BLaER1 (cell line): ENCODE results near the gene KLHDC3.

ENCODE experiments used
- H3K27ac ChIP-seq: shearing (Covaris generic); formaldehyde crosslinking; 2 replicates; pipeline ENCODE4 v1.8.1; 2022
- H3K27me3 ChIP-seq: shearing (Covaris generic); formaldehyde crosslinking; 2 replicates; pipeline ENCODE4 v1.8.1; 2022
- H3K36me3 ChIP-seq: shearing (Covaris generic); formaldehyde crosslinking; 2 replicates; pipeline ENCODE4 v1.8.1; 2022
- H3K4me1 ChIP-seq: shearing (Covaris generic); formaldehyde crosslinking; 2 replicates; pipeline ENCODE4 v1.8.1; 2022
- H3K4me2 ChIP-seq: shearing (Covaris generic); formaldehyde crosslinking; 2 replicates; pipeline ENCODE4 v1.8.1; 2022
- H3K4me3 ChIP-seq: shearing (Covaris generic); formaldehyde crosslinking; 2 replicates; pipeline ENCODE4 v1.8.1; 2022
- H3K9ac ChIP-seq: shearing (Covaris generic); formaldehyde crosslinking; 2 replicates; pipeline ENCODE4 v1.8.1; 2022
- H3K9me3 ChIP-seq: shearing (Covaris generic); formaldehyde crosslinking; 2 replicates; pipeline ENCODE4 v1.8.1; 2022
- H4K20me1 ChIP-seq: shearing (Covaris generic); formaldehyde crosslinking; 2 replicates; pipeline ENCODE4 v1.8.1; 2022
- Cebpa-rat ChIP-seq: shearing (Covaris generic); IDR thresholded peaks from 2 replicates; pipeline ENCODE4 v1.8.1; 2022

KLHDC3 gene

DNA sequence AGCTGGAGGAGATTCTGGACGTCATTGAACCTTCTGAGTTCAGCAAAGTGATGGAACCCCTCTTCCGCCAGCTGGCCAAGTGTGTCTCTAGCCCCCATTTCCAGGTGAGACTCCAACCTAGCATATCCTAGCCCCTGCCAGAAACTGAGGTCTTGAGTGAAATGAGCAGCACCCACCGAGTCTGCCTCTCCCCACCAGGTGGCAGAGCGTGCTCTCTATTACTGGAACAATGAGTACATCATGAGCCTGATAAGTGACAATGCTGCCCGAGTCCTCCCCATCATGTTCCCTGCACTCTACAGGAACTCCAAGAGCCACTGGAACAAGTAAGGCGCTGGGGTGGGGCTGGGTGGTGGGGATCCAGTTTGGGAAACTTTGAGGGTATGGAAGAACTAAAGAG lies 4.9 kb upstream of the KLHDC3 start:
- H3K27ac ChIP-seq, result no peak overlapping the region
- H4K20me1 ChIP-seq, result peaks cover 26% of the 10 kb centered on the region
- no peak for TF ChIP-seq Cebpa-rat
- H3K27me3 ChIP-seq, result no peaks in the 10 kb centered on the region
- no peaks in the 10 kb centered on the region for H3K9me3 ChIP-seq
- peaks cover 17% of the 10 kb centered on the region for H3K4me1 ChIP-seq
- H3K36me3 ChIP-seq, result peaks cover 74% of the 10 kb centered on the region
- H3K9ac ChIP-seq, result no peak overlapping the region
- H3K4me2 ChIP-seq, result no peak overlapping the region
- no peak overlapping the region for H3K4me3 ChIP-seq

DNA sequence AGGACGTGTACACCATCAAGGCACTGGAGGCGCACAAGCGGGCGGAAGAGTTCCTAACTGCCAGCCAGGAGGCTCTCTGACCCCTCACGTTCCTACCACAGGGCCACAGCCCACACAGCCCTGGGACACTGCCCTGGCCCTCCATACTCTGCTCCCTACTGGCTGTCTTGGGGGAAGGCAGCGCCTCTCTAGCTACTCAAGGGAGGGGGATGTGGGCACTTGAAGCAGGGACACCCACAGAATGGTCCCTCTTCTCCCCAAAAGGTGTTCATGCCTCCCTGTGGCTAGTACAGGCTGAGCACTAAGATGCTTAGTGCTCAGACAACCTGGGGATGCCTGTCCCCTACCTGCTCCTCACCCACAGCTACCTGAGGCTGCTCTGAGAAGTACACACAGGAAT lies 2.8 kb upstream of the KLHDC3 start:
- no peak for TF ChIP-seq Cebpa-rat

DNA sequence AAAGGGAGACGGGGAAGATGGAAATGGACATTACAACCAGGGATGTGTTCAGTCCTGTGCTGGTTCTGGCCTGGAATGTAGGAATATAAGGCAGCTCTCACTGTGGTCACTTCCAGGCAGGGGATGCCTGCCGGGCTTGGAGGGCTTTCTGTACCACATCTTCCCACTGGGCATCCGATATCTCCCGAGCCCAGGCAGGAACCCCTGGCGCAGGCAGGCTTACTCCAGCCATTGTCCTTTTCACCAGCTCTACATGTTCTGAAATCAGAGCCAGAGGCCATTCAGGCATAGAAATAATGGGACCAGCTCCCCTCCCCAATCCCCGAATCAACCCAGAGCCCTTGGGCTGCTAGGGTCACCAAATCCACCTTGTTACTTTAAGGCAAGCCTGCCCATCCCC lies 1.7 kb upstream of the KLHDC3 start:
- peak overlapping the region; percentile 84 for H3K4me3 ChIP-seq
- peak overlapping the region; percentile 71; the same call in 1 of the 2 replicates for H3K27ac ChIP-seq
- H3K9me3 ChIP-seq, result no peaks in the 10 kb centered on the region
- peak overlapping the region; percentile 97 for H3K4me2 ChIP-seq
- H4K20me1 ChIP-seq, result peaks cover 56% of the 10 kb centered on the region
- no peak for TF ChIP-seq Cebpa-rat
- H3K9ac ChIP-seq, result peak overlapping the region; percentile 85
- peaks cover 45% of the 10 kb centered on the region for H3K4me1 ChIP-seq
- no peaks in the 10 kb centered on the region for H3K27me3 ChIP-seq
- peaks cover 60% of the 10 kb centered on the region for H3K36me3 ChIP-seq

More for the DNA sequence above, 2.8 kb upstream of the KLHDC3 start:
- Histone ChIP-seq H4K20me1 (peaks cover 44% of the 10 kb centered on the region), H3K4me3 (no peak overlapping the region), H3K27ac (no peak overlapping the region), H3K9me3 (no peaks in the 10 kb centered on the region), H3K27me3 (no peaks in the 10 kb centered on the region), H3K4me2 (no peak overlapping the region), H3K4me1 (peaks cover 34% of the 10 kb centered on the region), H3K36me3 (peaks cover 64% of the 10 kb centered on the region), H3K9ac (peak overlapping the region; percentile 34; the same call in 1 of the 2 replicates)

DNA sequence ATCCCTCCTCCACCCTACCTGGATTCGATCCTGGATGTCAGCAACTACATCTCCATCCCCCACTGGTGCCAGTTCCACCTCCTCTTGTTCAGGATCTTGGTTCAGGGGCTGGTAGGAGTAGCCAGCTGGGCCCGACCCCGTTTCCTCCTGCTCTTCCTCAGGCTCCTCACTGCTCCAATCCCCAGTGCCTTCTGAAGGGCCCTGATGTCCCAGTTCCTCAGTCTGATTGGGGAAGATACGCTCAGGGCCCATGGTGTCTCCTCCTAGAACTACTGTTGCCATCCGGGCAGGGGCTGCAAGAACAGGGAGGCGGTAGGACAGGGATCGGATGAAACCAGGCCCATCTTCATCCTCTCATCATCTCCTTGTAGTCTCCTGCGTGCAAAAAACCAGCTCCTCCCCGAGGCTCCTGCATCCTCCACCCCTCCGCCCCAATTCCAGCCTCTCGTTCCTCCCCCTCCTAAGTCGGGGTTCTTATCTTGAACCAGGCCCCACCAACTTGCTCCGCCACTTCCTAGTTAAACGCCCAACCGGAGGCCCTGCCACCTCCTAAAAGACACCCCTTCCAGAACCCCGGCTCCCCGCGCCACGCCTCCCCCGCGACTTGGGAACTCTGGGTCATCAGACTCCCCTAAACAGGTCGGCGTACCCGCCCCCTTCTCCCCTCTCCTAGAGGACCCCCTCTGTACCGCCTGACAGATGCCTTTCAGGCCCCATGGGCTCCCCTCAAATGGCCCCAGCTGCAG lies 779 bp upstream of the KLHDC3 start:
- Histone ChIP-seq H3K9me3 (no peaks in the 10 kb centered on the region), H3K4me1 (peaks cover 51% of the 10 kb centered on the region), H3K9ac (peak overlapping the region; percentile 85), H3K27me3 (no peaks in the 10 kb centered on the region), H3K4me2 (peak overlapping the region; percentile 97), H3K4me3 (peak overlapping the region; percentile 84), H4K20me1 (peaks cover 65% of the 10 kb centered on the region), H3K36me3 (peaks cover 60% of the 10 kb centered on the region), H3K27ac (peak overlapping the region; percentile 71)
- no peak for TF ChIP-seq Cebpa-rat

DNA sequence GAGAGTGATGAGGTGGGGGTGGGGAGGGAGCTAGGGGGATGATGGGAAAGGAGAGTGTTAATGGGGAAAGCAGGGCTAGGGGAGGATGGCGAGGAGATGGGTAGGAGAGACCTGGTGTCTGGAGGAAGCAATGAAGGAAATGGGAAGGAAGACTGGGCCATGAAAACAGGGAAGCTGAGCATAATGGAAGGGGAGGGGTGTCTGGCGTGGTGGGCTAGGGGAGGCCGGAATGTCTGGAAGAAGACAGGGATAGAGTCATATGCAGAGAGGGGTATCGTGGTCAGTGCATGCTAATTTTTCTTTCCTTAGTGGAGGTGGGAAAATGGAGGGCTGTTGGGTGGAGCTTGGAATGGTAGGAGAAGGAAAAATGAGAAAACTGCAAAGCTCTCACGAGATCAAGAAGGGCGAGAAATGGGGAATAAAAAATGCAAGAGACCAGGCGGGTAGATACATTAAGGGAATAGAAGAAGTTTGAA lies 423 bp downstream of the KLHDC3 start:
- Histone ChIP-seq H3K4me3 (peak overlapping the region; percentile 84), H3K9me3 (no peaks in the 10 kb centered on the region), H3K4me2 (peak overlapping the region; percentile 97), H3K4me1 (peaks cover 51% of the 10 kb centered on the region), H3K36me3 (peaks cover 60% of the 10 kb centered on the region), H3K27me3 (no peaks in the 10 kb centered on the region), H3K27ac (peak overlapping the region; percentile 79), H3K9ac (peak overlapping the region; percentile 86), H4K20me1 (peaks cover 66% of the 10 kb centered on the region)
- TF ChIP-seq Cebpa-rat, result no peak

DNA sequence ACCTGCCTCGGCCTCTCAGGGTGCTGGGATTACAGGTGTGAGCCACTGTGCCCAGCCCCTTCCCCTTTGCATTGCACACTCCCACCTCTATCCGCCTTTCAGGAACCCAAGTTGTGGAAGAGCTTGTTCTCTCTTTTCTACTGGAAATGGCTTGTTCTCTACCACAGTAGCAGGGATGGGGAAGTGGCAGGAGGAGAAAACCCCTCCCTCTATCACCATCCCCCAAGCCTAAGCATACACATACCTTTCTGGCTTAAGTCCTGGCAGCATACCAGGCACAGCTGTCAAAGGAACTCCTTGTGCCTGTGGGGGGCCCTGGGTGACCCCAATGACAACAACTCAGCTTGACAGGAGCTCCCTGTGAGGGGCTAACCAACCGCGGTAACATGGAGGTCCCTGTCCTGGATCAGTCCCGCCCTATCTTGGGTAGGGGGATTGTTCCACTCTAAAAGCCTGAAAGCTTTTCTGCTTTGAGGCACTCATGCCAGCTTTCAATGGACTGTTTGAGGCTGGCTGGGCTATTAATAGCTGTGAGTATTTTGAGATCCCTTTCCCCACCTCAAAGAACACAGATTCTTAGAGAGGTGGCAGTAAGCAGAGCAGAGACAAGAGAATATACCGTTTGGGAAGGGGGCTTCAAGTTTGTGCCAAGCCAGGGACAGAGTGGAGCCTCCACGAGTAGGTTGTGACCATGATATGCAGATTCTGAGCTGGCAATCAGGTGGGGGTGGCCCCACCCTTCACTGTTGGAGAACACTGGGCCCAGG lies 2.3 kb downstream of the KLHDC3 start:
- H3K4me1 ChIP-seq, result peaks cover 62% of the 10 kb centered on the region
- peak overlapping the region; percentile 58 for H3K27ac ChIP-seq
- peak overlapping the region; percentile 97 for H3K4me2 ChIP-seq
- peaks cover 61% of the 10 kb centered on the region for H4K20me1 ChIP-seq
- H3K9me3 ChIP-seq, result no peaks in the 10 kb centered on the region
- no peak for TF ChIP-seq Cebpa-rat
- peak overlapping the region; percentile 17 for H3K4me3 ChIP-seq
- H3K27me3 ChIP-seq, result no peaks in the 10 kb centered on the region
- peak overlapping the region; percentile 67 for H3K9ac ChIP-seq
- peaks cover 56% of the 10 kb centered on the region for H3K36me3 ChIP-seq

DNA sequence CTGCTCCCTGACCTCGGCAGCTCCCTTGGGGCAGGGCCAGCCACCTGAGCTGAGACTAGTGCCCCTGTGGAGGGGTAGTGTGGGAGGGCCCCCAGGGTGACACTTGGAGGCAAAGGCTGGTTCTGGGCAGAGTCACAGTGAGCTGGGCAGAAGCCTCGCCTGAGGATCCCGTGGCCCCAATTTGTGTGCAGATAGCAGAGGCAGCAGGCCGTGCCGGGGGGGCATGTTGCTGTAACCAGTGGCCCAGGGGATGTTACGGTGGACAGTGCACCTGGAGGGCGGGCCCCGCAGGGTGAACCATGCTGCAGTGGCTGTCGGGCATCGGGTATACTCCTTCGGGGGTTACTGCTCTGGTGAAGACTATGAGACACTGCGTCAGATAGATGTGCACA lies 2.9 kb downstream of the KLHDC3 start:
- Histone ChIP-seq H3K4me1 (peaks cover 58% of the 10 kb centered on the region), H3K27ac (peak overlapping the region; percentile 58), H3K27me3 (no peaks in the 10 kb centered on the region), H3K4me2 (peak overlapping the region; percentile 97), H3K9ac (peak overlapping the region; percentile 67), H3K4me3 (no peak overlapping the region), H3K36me3 (peaks cover 50% of the 10 kb centered on the region), H4K20me1 (peaks cover 55% of the 10 kb centered on the region), H3K9me3 (no peaks in the 10 kb centered on the region)
- TF ChIP-seq Cebpa-rat, result no peak

DNA sequence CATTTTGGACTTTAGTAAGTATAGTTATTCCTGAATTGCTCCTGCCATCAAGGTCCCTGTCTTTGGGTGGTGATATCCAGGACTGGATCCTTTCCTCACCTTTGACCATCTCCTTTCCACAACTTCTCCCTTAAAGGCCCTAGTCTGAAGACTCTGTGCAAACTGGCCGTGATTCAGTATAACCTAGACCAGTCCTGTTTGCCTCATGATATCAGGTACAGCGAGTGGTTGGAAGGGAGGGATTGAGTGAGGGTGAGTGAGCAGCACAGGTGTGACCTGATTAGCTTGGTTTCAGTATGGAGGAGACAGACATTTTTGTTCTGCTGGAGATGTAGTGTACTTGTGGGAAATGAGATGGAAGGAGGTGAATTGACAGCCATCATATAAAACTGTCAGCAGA lies 5.1 kb downstream of the KLHDC3 start:
- Histone ChIP-seq H3K4me2 (no peak overlapping the region), H3K9me3 (no peaks in the 10 kb centered on the region), H3K4me3 (no peak overlapping the region), H3K27ac (no peak overlapping the region), H3K36me3 (peaks cover 48% of the 10 kb centered on the region), H3K9ac (no peak overlapping the region), H4K20me1 (peaks cover 44% of the 10 kb centered on the region), H3K4me1 (peaks cover 55% of the 10 kb centered on the region), H3K27me3 (no peaks in the 10 kb centered on the region)
- no peak for TF ChIP-seq Cebpa-rat

DNA sequence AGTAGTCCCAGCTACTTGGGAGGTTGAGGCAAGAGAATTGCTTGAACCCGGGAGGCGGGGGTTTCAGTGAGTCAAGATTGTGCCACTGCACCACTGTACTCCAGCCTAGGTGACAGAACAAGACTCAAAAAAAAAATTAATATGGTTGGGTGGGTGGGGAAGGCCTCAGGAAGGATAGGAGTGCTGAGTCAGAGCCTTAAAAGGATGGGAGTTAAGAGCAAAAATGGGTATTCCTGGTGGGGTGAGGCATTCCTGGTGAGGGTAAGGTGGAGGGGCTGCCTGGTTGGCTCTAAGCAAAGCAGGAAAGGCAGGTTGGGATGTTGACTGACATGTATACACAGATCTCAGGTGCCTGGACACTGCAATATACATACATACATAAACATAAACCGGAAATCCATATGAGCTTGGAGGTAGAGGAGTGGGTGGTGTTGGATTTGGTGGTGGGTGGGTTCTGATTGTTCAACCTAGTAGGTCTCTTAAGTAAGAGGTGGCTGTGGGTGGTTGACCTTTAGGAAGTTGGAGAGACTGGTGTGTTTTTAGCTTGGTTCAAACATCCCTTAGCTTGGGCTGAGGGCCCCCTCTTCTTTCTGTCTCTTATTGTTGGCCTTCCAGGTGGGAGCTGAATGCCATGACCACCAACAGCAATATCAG lies 6.1 kb downstream of the KLHDC3 start:
- Histone ChIP-seq H4K20me1 (peaks cover 45% of the 10 kb centered on the region), H3K9me3 (no peaks in the 10 kb centered on the region), H3K27me3 (no peaks in the 10 kb centered on the region), H3K9ac (no peak overlapping the region), H3K4me3 (no peak overlapping the region), H3K4me1 (peaks cover 48% of the 10 kb centered on the region), H3K4me2 (no peak overlapping the region), H3K36me3 (peaks cover 58% of the 10 kb centered on the region), H3K27ac (no peak overlapping the region)
- no peak for TF ChIP-seq Cebpa-rat
